ENCODE measurements around the gene MBD3L5. TPM values are rescaled to one million over a fixed set of nuclear protein-coding genes. Genes with fewer than 3 reads are reported as not detected.
"Not testable (repeated sequence)": the region's sequence is repeated elsewhere in the genome, so short reads cannot be mapped to it uniquely, and the experiment has no call there.

Gene MBD3L5
- total RNA-seq, 2 donors from 2014 or later: not detected

- no peak for DNase-seq (ENCODE audit: low spot score)
- Histone ChIP-seq H3K4me3 (no peak overlapping the region), H3K27ac (no peak overlapping the region), H3K27me3 (replicated peaks; ENCODE audit: insufficient read depth) (no peaks in the 10 kb centered on the region), H3K4me1 (ENCODE audit: control insufficient read depth in 1 of 2, low read depth in 2 of 2) (no peaks in the 10 kb centered on the region), H3K9me3 (no peaks in the 10 kb centered on the region), H3K36me3 (no peaks in the 10 kb centered on the region)
- TF ChIP-seq, protein P1, sequence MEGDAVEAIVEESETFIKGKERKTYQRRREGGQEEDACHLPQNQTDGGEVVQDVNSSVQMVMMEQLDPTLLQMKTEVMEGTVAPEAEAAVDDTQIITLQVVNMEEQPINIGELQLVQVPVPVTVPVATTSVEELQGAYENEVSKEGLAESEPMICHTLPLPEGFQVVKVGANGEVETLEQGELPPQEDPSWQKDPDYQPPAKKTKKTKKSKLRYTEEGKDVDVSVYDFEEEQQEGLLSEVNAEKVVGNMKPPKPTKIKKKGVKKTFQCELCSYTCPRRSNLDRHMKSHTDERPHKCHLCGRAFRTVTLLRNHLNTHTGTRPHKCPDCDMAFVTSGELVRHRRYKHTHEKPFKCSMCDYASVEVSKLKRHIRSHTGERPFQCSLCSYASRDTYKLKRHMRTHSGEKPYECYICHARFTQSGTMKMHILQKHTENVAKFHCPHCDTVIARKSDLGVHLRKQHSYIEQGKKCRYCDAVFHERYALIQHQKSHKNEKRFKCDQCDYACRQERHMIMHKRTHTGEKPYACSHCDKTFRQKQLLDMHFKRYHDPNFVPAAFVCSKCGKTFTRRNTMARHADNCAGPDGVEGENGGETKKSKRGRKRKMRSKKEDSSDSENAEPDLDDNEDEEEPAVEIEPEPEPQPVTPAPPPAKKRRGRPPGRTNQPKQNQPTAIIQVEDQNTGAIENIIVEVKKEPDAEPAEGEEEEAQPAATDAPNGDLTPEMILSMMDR (IDR thresholded peaks at IDR 0.05): no peak
- ATAC-seq (ENCODE audit: insufficient number of reproducible peaks, low FRiP score, low read depth): no peak
These were observed 24.2 kb upstream of the MBD3L5 start for GRCh38 chr19:7006135-7006704.

- Histone ChIP-seq H3K4me1 (ENCODE audit: control insufficient read depth in 1 of 2, low read depth in 2 of 2) (no peaks in the 10 kb centered on the region), H3K27ac (no peak overlapping the region), H3K36me3 (no peaks in the 10 kb centered on the region), H3K4me3 (no peak overlapping the region), H3K27me3 (replicated peaks; ENCODE audit: insufficient read depth) (no peaks in the 10 kb centered on the region), H3K9me3 (no peaks in the 10 kb centered on the region)
- DNase-seq (ENCODE audit: low spot score): no peak
- TF ChIP-seq, protein P1 (IDR thresholded peaks at IDR 0.05): no peak
- ATAC-seq (ENCODE audit: insufficient number of reproducible peaks, low FRiP score, low read depth): no peak
These were observed 22.5 kb upstream of the MBD3L5 start for GRCh38 chr19:7007859-7008258.

- H3K9me3 ChIP-seq: no peaks in the 10 kb centered on the region
- no peak overlapping the region for H3K4me3 ChIP-seq
- TF ChIP-seq, protein P1 (IDR thresholded peaks at IDR 0.05): no peak
- no peak overlapping the region for H3K27ac ChIP-seq
- DNase-seq (ENCODE audit: low spot score) (no peak), ATAC-seq (ENCODE audit: insufficient number of reproducible peaks, low FRiP score, low read depth) (no peak)
- H3K27me3 ChIP-seq (replicated peaks; ENCODE audit: insufficient read depth): no peaks in the 10 kb centered on the region
- H3K4me1 ChIP-seq (ENCODE audit: control insufficient read depth in 1 of 2, low read depth in 2 of 2): no peaks in the 10 kb centered on the region
- no peaks in the 10 kb centered on the region for H3K36me3 ChIP-seq
These were observed 19.4 kb upstream of the MBD3L5 start for GRCh38 chr19:7010722-7011593.

GRCh38 chr19:7013678-7014077 is 16.7 kb upstream of the MBD3L5 start:
- Histone ChIP-seq H3K4me1 (ENCODE audit: control insufficient read depth in 1 of 2, low read depth in 2 of 2) (no peaks in the 10 kb centered on the region), H3K9me3 (no peaks in the 10 kb centered on the region), H3K27me3 (replicated peaks; ENCODE audit: insufficient read depth) (no peaks in the 10 kb centered on the region), H3K36me3 (no peaks in the 10 kb centered on the region), H3K4me3 (no peak overlapping the region), H3K27ac (no peak overlapping the region)
- no peak for DNase-seq (ENCODE audit: low spot score)
- ATAC-seq (ENCODE audit: insufficient number of reproducible peaks, low FRiP score, low read depth): no peak
- TF ChIP-seq, protein P1 (IDR thresholded peaks at IDR 0.05): no peak

DNA sequence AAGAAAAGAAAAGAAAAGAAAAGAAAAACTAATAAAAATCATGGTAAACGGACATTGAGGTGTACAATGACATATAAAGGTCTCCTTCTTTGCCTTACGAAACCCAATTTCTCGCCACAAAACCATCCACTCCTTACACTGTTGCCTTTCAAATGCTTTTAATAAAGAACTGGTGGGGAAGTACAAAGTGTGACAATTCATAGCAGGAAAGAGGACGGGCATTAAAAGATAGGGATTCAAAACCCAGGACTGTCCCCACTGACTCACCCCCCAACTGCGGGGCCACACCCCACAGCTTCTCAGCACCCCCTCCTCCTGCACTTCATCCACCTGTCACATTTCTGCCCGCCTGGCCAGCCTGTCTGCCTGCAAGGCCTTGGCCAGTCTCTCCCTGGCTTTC is 11.6 kb upstream of the MBD3L5 start:
- Histone ChIP-seq H3K4me3 (no peak overlapping the region), H3K9me3 (no peaks in the 10 kb centered on the region), H3K4me1 (ENCODE audit: control insufficient read depth in 1 of 2, low read depth in 2 of 2) (no peaks in the 10 kb centered on the region), H3K27ac (no peak overlapping the region), H3K27me3 (replicated peaks; ENCODE audit: insufficient read depth) (no peaks in the 10 kb centered on the region), H3K36me3 (no peaks in the 10 kb centered on the region)
- TF ChIP-seq, protein P1 (IDR thresholded peaks at IDR 0.05): no peak
- DNase-seq (ENCODE audit: low spot score): no peak
- ATAC-seq (ENCODE audit: insufficient number of reproducible peaks, low FRiP score, low read depth): no peak

GRCh38 chr19:7021331-7021730 is 9.0 kb upstream of the MBD3L5 start, which contains the start of gene MBD3L2B:
TSS of gene MBD3L2B (minus strand) at chr19:7021431. CDS start at chr19:7021397, 34 bp downstream.
- H3K4me1 ChIP-seq (ENCODE audit: control insufficient read depth in 1 of 2, low read depth in 2 of 2); H3K9me3 ChIP-seq; H3K27me3 ChIP-seq (replicated peaks; ENCODE audit: insufficient read depth); DNase-seq (ENCODE audit: low spot score); H3K4me3 ChIP-seq; ATAC-seq (ENCODE audit: insufficient number of reproducible peaks, low FRiP score, low read depth); H3K27ac ChIP-seq; H3K36me3 ChIP-seq: not testable (repeated sequence)

DNA sequence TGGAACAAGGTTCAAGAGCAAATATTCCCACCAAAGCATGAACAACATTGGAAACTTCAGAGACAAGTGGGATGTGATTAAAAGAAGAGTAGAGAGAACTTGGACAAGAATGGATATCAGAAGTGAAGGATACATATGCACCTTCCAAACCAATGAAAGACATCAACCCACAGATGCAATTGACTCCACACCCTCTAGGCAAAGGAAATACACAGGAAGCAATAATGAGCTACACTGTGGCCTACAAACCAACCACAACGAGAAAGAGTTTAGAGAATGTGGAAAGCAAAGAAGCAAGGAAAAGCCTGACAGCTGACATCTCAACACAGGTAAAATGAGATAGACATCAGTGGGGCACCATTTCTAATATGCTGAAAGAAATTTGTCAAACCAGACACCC is 1.6 kb upstream of the MBD3L5 start:
- H3K27me3 ChIP-seq (replicated peaks; ENCODE audit: insufficient read depth); H3K27ac ChIP-seq; H3K4me3 ChIP-seq; H3K4me1 ChIP-seq (ENCODE audit: control insufficient read depth in 1 of 2, low read depth in 2 of 2); ATAC-seq (ENCODE audit: insufficient number of reproducible peaks, low FRiP score, low read depth); H3K36me3 ChIP-seq; H3K9me3 ChIP-seq; DNase-seq (ENCODE audit: low spot score): not testable (repeated sequence)

DNA sequence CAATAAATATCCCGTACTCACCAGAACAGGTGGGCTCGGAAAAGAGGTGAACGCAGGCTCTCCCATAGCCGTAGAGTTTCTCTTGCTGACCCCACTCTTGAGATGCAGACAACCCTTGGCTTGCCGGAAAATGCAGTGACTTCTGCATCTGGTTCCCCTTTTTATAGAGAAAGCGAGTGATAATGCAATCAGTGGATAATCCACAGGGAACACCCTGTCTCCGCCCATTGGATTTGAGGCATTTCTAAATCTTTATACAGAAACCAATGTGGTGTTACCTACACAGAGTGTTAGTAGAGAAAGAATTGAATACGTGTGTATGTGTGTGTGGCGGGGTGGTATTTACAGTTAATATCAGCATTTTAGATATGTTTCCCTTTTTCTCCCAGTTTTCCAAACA is 9.7 kb downstream of the MBD3L5 start, which contains the start of gene MBD3L4:
Gene MBD3L4, minus strand, starts transcription at position 101 of the 400 bp plus-strand sequence. Its CDS starts 35 bp downstream, at position 66.
- not testable (repeated sequence) for DNase-seq (ENCODE audit: low spot score); H3K4me1 ChIP-seq (ENCODE audit: control insufficient read depth in 1 of 2, low read depth in 2 of 2); H3K9me3 ChIP-seq; H3K36me3 ChIP-seq; ATAC-seq (ENCODE audit: insufficient number of reproducible peaks, low FRiP score, low read depth); H3K27ac ChIP-seq; H3K4me3 ChIP-seq; H3K27me3 ChIP-seq (replicated peaks; ENCODE audit: insufficient read depth)

All from thoracic aorta (tissue), 2 donors.